B cell (primary cell): Measurements from ENCODE around the gene PDE12.

Experiments
- CTCF ChIP-seq: fragments of 200-600 bp; IDR thresholded peaks from one replicate; pipeline ENCODE4 v1.8.0; 2022; ENCODE audit warnings: antibody characterized with exemption, mild to moderate bottlenecking
- EZH2 ChIP-seq: IDR thresholded peaks from 2 replicates; pipeline ENCODE4 v1.6.1; 2012; ENCODE audit warnings: borderline replicate concordance, low read depth, mild to moderate bottlenecking, moderate library complexity, low read length; ENCODE audit not compliant: insufficient read depth, poor library complexity, severe bottlenecking

DNA sequence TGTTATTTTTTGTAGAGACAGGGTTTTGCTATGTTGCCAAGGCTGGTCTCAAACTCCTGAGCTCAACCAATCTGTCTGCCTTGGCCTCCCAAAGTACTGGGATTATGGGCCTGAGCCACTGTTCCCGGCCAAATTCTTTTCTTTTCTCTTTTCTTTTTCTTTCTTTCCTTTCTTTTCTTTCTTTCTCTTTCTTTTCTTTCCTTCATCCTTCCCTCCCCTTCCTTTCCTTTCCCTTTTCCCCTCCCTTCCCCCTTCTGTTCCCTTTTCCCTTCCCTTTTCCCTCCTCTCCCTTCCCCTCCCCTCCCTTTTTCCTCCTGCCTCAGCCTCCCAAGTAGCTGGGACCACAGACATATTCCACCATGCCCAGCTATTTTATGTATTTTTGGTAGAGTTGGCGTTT is 44.1 kb downstream of the PDE12 start:
- TF ChIP-seq CTCF (no peak), EZH2 (no peak)
